22Rv1 (cell line): ENCODE results near the gene GPAM.

ENCODE experiments used
- CTCF ChIP-seq: fragments of 450-650 bp; IDR thresholded peaks from 2 replicates; pipeline ENCODE4 v1.5.1; 2017; ENCODE audit warnings: mild to moderate bottlenecking
- ZFX ChIP-seq: fragments of 450-650 bp; IDR thresholded peaks from 2 replicates; pipeline ENCODE4 v1.6.1; 2017; ENCODE audit warnings: antibody characterized with exemption, borderline replicate concordance

GRCh38 chr10:112184052-112184371, 447 bp upstream of the GPAM start:
- TF ChIP-seq CTCF (no peak), ZFX (no peak)
